Measurements from ENCODE around the gene CFAP77.

CFAP77 gene

DNA sequence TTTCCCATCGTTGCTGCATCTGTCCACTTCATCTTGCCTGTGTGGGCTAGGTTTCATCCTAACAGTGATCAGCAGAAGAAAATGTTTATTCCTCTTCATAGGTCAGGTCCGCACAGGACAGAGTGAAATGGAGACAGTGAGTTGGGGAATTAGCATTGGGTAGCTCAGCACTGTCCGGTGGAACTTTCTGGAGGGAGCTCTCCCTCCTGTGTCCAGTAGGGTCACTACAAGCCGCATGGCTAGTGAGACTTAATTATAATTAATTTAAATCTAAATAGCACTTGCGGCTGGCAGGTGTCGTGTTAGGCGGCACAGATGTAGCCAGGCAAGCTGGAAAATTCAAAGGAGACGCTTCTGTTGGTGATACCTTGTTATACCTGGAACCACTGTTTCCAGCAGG lies 48.4 kb downstream of the CFAP77 start:
- no peak for TF ChIP-seq GABPA (IDR thresholded peaks at IDR 0.05; ENCODE audit: low read depth)
- no peak for TF ChIP-seq POLR2AphosphoS5 (IDR thresholded peaks at IDR 0.05; ENCODE audit: low read depth)
- TF ChIP-seq SPI1 (IDR thresholded peaks at IDR 0.05; ENCODE audit: borderline replicate concordance, low read depth), result no peak
- TF ChIP-seq, protein P1, sequence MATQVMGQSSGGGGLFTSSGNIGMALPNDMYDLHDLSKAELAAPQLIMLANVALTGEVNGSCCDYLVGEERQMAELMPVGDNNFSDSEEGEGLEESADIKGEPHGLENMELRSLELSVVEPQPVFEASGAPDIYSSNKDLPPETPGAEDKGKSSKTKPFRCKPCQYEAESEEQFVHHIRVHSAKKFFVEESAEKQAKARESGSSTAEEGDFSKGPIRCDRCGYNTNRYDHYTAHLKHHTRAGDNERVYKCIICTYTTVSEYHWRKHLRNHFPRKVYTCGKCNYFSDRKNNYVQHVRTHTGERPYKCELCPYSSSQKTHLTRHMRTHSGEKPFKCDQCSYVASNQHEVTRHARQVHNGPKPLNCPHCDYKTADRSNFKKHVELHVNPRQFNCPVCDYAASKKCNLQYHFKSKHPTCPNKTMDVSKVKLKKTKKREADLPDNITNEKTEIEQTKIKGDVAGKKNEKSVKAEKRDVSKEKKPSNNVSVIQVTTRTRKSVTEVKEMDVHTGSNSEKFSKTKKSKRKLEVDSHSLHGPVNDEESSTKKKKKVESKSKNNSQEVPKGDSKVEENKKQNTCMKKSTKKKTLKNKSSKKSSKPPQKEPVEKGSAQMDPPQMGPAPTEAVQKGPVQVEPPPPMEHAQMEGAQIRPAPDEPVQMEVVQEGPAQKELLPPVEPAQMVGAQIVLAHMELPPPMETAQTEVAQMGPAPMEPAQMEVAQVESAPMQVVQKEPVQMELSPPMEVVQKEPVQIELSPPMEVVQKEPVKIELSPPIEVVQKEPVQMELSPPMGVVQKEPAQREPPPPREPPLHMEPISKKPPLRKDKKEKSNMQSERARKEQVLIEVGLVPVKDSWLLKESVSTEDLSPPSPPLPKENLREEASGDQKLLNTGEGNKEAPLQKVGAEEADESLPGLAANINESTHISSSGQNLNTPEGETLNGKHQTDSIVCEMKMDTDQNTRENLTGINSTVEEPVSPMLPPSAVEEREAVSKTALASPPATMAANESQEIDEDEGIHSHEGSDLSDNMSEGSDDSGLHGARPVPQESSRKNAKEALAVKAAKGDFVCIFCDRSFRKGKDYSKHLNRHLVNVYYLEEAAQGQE (IDR thresholded peaks at IDR 0.05; ENCODE audit: insufficient replicate concordance, low read depth), result no peak
- no peak for TF ChIP-seq CTCF (IDR thresholded peaks at IDR 0.05; ENCODE audit: insufficient read depth, low read length)
- Histone ChIP-seq H3K27ac (replicated peaks) (no peak overlapping the region), H3K27me3 (ENCODE audit: insufficient read depth, poor library complexity, severe bottlenecking) (peaks cover 5% of the 10 kb centered on the region), H3K4me3 (replicated peaks; ENCODE audit: insufficient read depth, low read length) (no peak overlapping the region)
- DNase-seq (ENCODE audit: low read depth in 1 of 2, low spot score in 1 of 2), result no peak

- Histone ChIP-seq H3K27ac (replicated peaks) (no peak overlapping the region), H3K4me3 (replicated peaks; ENCODE audit: insufficient read depth, low read length) (no peak overlapping the region), H3K27me3 (ENCODE audit: insufficient read depth, poor library complexity, severe bottlenecking) (no peaks in the 10 kb centered on the region)
- DNase-seq (ENCODE audit: low read depth in 1 of 2, low spot score in 1 of 2), result no peak
- TF ChIP-seq GABPA (IDR thresholded peaks at IDR 0.05; ENCODE audit: low read depth) (no peak), SPI1 (IDR thresholded peaks at IDR 0.05; ENCODE audit: borderline replicate concordance, low read depth) (no peak), POLR2AphosphoS5 (IDR thresholded peaks at IDR 0.05; ENCODE audit: low read depth) (no peak), CTCF (IDR thresholded peaks at IDR 0.05; ENCODE audit: insufficient read depth, low read length) (no peak)
- TF ChIP-seq, protein P1 (IDR thresholded peaks at IDR 0.05; ENCODE audit: insufficient replicate concordance, low read depth), result no peak
Observed at GRCh38 chr9:132459661-132460060, 49.6 kb downstream of the CFAP77 start.

- TF ChIP-seq, protein P1 (IDR thresholded peaks at IDR 0.05; ENCODE audit: insufficient replicate concordance, low read depth), result no peak
- TF ChIP-seq POLR2AphosphoS5 (IDR thresholded peaks at IDR 0.05; ENCODE audit: low read depth), result no peak
- no peak overlapping the region for H3K27ac ChIP-seq (replicated peaks)
- DNase-seq (ENCODE audit: low read depth in 1 of 2, low spot score in 1 of 2), result no peak
- no peak overlapping the region for H3K4me3 ChIP-seq (replicated peaks; ENCODE audit: insufficient read depth, low read length)
- peaks cover 1% of the 10 kb centered on the region for H3K27me3 ChIP-seq (ENCODE audit: insufficient read depth, poor library complexity, severe bottlenecking)
Observed at GRCh38 chr9:132460240-132460639, 50.2 kb downstream of the CFAP77 start.
